A549 (cell line): ENCODE data around the gene ACSL5. TPM values are rescaled to one million over a fixed set of nuclear protein-coding genes. Genes with fewer than 3 reads are reported as not detected.
A peak's percentile ranks its signal among the peaks of the same experiment; 100 is the strongest.

Experiments
- ATAC-seq, 2 experiments: fragments of 200-7000 bp in 1 of 2; fragments of >200 bp in 1 of 2; cut with Nextera tagmentation in 1 of 2; cut with Tn5 transposase in 1 of 2; 3 replicates each; pipeline versions ENCODE4 v1.8.0 to v1.9.1; 2018 to 2020; ENCODE audit warnings: mild to moderate bottlenecking in 1 of 2, moderate library complexity in 1 of 2
- CTCF ChIA-PET: fragments of 300-600 bp; sonication (Branson Sonifier 250); formaldehyde crosslinking; extraction: SDS; loops from one replicate; lab custom pipeline; 2021; ENCODE audit warnings: antibody characterized with exemption, inconsistent platforms; lab: Yijun Ruan, JAX
- POLR2A ChIA-PET: fragments of 350-600 bp; formaldehyde crosslinking; extraction: SDS; loops from one replicate; lab custom pipeline; 2021; ENCODE audit warnings: antibody characterized with exemption, inconsistent platforms; lab: Yijun Ruan, JAX
- DNase-seq, 2 experiments: peaks; one replicate each; pipeline versions ENCODE4 v3.0.0 to v3.0.0-alpha.2; 2011 to 2016; ENCODE audit warnings: low read depth in 1 of 2, low spot score in 1 of 2
- FAIRE-seq: peaks from 2 replicates; lab custom pipeline; 2011; peaks lifted over from hg19 to GRCh38; lab: Jason Lieb, UNC
- H3K27ac ChIP-seq, 2 experiments: fragments of >200 bp; sonication (Bioruptor Twin); formaldehyde crosslinking; 3 replicates each; pipeline ENCODE4 v1.5.1; 2016 to 2017
- H3K4me1 ChIP-seq: fragments of >200 bp; sonication (Bioruptor Twin); formaldehyde crosslinking; 3 replicates; pipeline ENCODE4 v1.6.1; 2016
- H3K4me2 ChIP-seq: fragments of >200 bp; sonication (Bioruptor Twin); formaldehyde crosslinking; 3 replicates; pipeline ENCODE4 v1.6.1; 2016
- H3K4me3 ChIP-seq: fragments of >200 bp; sonication (Bioruptor Twin); formaldehyde crosslinking; 3 replicates; pipeline ENCODE4 v1.5.1; 2016
- H3K9me3 ChIP-seq: fragments of >200 bp; sonication (Bioruptor Twin); formaldehyde crosslinking; 3 replicates; pipeline ENCODE4 v1.6.1; 2016
- ATOH8 ChIP-seq: fragments of 250-450 bp; sonication (Bioruptor Pico); IDR thresholded peaks from 2 replicates; pipeline ENCODE4 v1.5.0; 2020; ENCODE audit warnings: low read depth, mild to moderate bottlenecking, moderate library complexity
- CBX2 ChIP-seq: fragments of 200-600 bp; sonication (generic); IDR thresholded peaks from 2 replicates; pipeline ENCODE4 v1.6.1; 2016; ENCODE audit warnings: low read depth, mild to moderate bottlenecking, borderline replicate concordance
- CHD4 ChIP-seq: fragments of 200-600 bp; sonication (generic); IDR thresholded peaks from 2 replicates; pipeline ENCODE4 v1.6.1; 2016; ENCODE audit warnings: antibody characterized with exemption, mild to moderate bottlenecking, borderline replicate concordance
- E2F6 ChIP-seq: IDR thresholded peaks from 2 replicates; pipeline ENCODE4 v1.6.1; 2012; ENCODE audit warnings: low read depth, borderline replicate concordance
- EHF ChIP-seq: fragments of 250-450 bp; sonication (Bioruptor Pico); IDR thresholded peaks from 2 replicates; pipeline ENCODE4 v1.5.0; 2020; ENCODE audit warnings: mild to moderate bottlenecking
- EHMT2 ChIP-seq: fragments of 200-600 bp; sonication (generic); IDR thresholded peaks from 2 replicates; pipeline ENCODE4 v1.6.1; 2016; ENCODE audit warnings: antibody characterized with exemption, low read depth, mild to moderate bottlenecking, moderate library complexity
- FOSB ChIP-seq: fragments of 250-450 bp; sonication (Bioruptor Pico); IDR thresholded peaks from 2 replicates; pipeline ENCODE4 v1.5.0; 2020; ENCODE audit warnings: mild to moderate bottlenecking, moderate library complexity
- FOXS1 ChIP-seq: fragments of 250-450 bp; sonication (Bioruptor Pico); IDR thresholded peaks from 2 replicates; pipeline ENCODE4 v1.5.0; 2020; ENCODE audit warnings: mild to moderate bottlenecking, moderate library complexity
- HDAC2 ChIP-seq: fragments of 200-600 bp; sonication (generic); IDR thresholded peaks from 2 replicates; pipeline ENCODE4 v1.6.1; 2016
- HES2 ChIP-seq: fragments of >200 bp; sonication (Bioruptor Twin); formaldehyde crosslinking; IDR thresholded peaks from 2 replicates; pipeline ENCODE4 v1.6.1; 2016
- HEYL ChIP-seq: fragments of 250-450 bp; sonication (Bioruptor Pico); IDR thresholded peaks from 2 replicates; pipeline ENCODE4 v1.8.0; 2021; ENCODE audit warnings: mild to moderate bottlenecking, moderate library complexity
- HOXA7 ChIP-seq: fragments of 250-450 bp; sonication (Bioruptor Pico); IDR thresholded peaks from 2 replicates; pipeline ENCODE4 v1.5.0; 2020; ENCODE audit warnings: mild to moderate bottlenecking, moderate library complexity
- HOXB13 ChIP-seq: fragments of 250-450 bp; sonication (Bioruptor Pico); IDR thresholded peaks from 2 replicates; pipeline ENCODE4 v1.5.0; 2020; ENCODE audit warnings: low read depth, mild to moderate bottlenecking, moderate library complexity
- HOXB5 ChIP-seq: fragments of 250-450 bp; sonication (Bioruptor Pico); IDR thresholded peaks from 2 replicates; pipeline ENCODE4 v1.5.0; 2020; ENCODE audit warnings: mild to moderate bottlenecking, moderate library complexity
- JUNB ChIP-seq: fragments of >200 bp; sonication (Bioruptor Twin); formaldehyde crosslinking; IDR thresholded peaks from 2 replicates; pipeline ENCODE4 v1.6.1; 2016
- KDM5A ChIP-seq: fragments of 200-600 bp; sonication (generic); IDR thresholded peaks from 2 replicates; pipeline ENCODE4 v1.6.1; 2016; ENCODE audit warnings: antibody characterized with exemption, mild to moderate bottlenecking
- MAFK ChIP-seq: fragments of 450-650 bp; IDR thresholded peaks from 2 replicates; pipeline ENCODE4 v1.6.1; 2014; ENCODE audit not compliant: partially characterized antibody
- MAX ChIP-seq: IDR thresholded peaks from 2 replicates; pipeline ENCODE4 v1.6.1; 2012
- NPAS2 ChIP-seq: fragments of 250-450 bp; sonication (Bioruptor Pico); IDR thresholded peaks from 2 replicates; pipeline ENCODE4 v1.8.0; 2022; ENCODE audit warnings: mild to moderate bottlenecking, moderate library complexity, borderline replicate concordance
- POLR2A ChIP-seq: IDR thresholded peaks from 2 replicates; pipeline ENCODE4 v1.6.1; 2012; ENCODE audit warnings: mild to moderate bottlenecking, low read length
- POLR2AphosphoS2 ChIP-seq: conservative IDR thresholded peaks from 2 replicates; pipeline ENCODE4 v1.6.1; 2012; ENCODE audit warnings: low read length, improper control_type of control experiment, inconsistent platforms
- RARB ChIP-seq: fragments of 250-450 bp; sonication (Bioruptor Pico); IDR thresholded peaks from 2 replicates; pipeline ENCODE4 v1.8.0; 2021; ENCODE audit warnings: mild to moderate bottlenecking, moderate library complexity
- RCOR1 ChIP-seq: fragments of 150-350 bp; IDR thresholded peaks from 2 replicates; pipeline ENCODE4 v1.6.1; 2014; ENCODE audit warnings: antibody characterized with exemption, low read length, low read depth
- REST ChIP-seq: fragments of 200-600 bp; sonication (generic); IDR thresholded peaks from 2 replicates; pipeline ENCODE4 v1.6.1; 2016; ENCODE audit warnings: antibody characterized with exemption, mild to moderate bottlenecking, moderate library complexity
- RFX5 ChIP-seq: fragments of 450-650 bp; IDR thresholded peaks from 2 replicates; pipeline ENCODE4 v1.7.1; 2014; ENCODE audit warnings: antibody characterized with exemption, mild to moderate bottlenecking, moderate library complexity
- SMC3 ChIP-seq: fragments of >200 bp; sonication (Bioruptor Twin); formaldehyde crosslinking; IDR thresholded peaks from 3 replicates; pipeline ENCODE4 v1.6.1; 2018; ENCODE audit warnings: inconsistent platforms
- TFCP2L1 ChIP-seq: fragments of 250-450 bp; sonication (Bioruptor Pico); IDR thresholded peaks from 2 replicates; pipeline ENCODE4 v1.5.0; 2021; ENCODE audit warnings: mild to moderate bottlenecking
- TP53 ChIP-seq: fragments of 250-450 bp; sonication (Bioruptor Pico); IDR thresholded peaks from 2 replicates; pipeline ENCODE4 v1.5.0; 2021; ENCODE audit warnings: mild to moderate bottlenecking, moderate library complexity
- WGBS: methylation state at CpG from one replicate; pipeline ENCODE4 v1.1.6; 2017; ENCODE audit errors: missing lambda C conversion rate; 5-methylcytosine and 5-hydroxymethylcytosine counted together
- polyA plus RNA-seq, 4 experiments: library from polyadenylated mRNA; depleted of rRNA in 3 of 4; stranded (reverse); fragments of >200 nt; fragmentation: RNase III in 1 of 4; extraction: RNeasy Plus Mini Kit Qiagen cat#74134 plus additional on column Dnase treatment in 1 of 4; gene quantifications; 2 replicates in 3 of 4; 3 replicates in 1 of 4; pipeline ENCODE4 v1.2.3, GENCODE V29; 2011 to 2017

ACSL5 gene
- polyA plus RNA-seq, 2 of the 4 experiments (the other 2 are of a cell fraction): 0.15 to 0.25 TPM

GRCh38 chr10:112390125-112390703, 16.3 kb downstream of the ACSL5 start:
- TF ChIP-seq MAFK (peak; percentile 74), JUNB (no peak), HOXB5 (CRISPR knock-in tag) (no peak), EHF (CRISPR knock-in tag) (no peak), E2F6 (no peak)
- Histone ChIP-seq H3K27ac (no peak overlapping the region), H3K9me3 (no peaks in the 10 kb centered on the region), H3K4me1 (peaks cover 3% of the 10 kb centered on the region; the same call in 1 of the 3 replicates), H3K4me3 (no peak overlapping the region), H3K4me2 (no peak overlapping the region)
- ChIA-PET POLR2A (no interaction called here), CTCF (interaction anchor here (1.2 kb wide), 1 partner anchor 75 kb away, joined by 3 read pairs; no protein-coding TSS in a partner anchor)
- WGBS: 83% methylated on average over 3 of the region's 3 CpGs
- FAIRE-seq (no peak), DNase-seq (no peak), ATAC-seq (no peak)

- H3K4me1 ChIP-seq: peaks cover 3% of the 10 kb centered on the region; the same call in 1 of the 3 replicates
- ATAC-seq (no peak), FAIRE-seq (no peak), DNase-seq (no peak)
- no peak overlapping the region for H3K4me2 ChIP-seq
- no peak for TF ChIP-seq HDAC2
- no peak for TF ChIP-seq FOXS1 (CRISPR knock-in tag)
- no peak for TF ChIP-seq RFX5
- no peak for TF ChIP-seq POLR2AphosphoS2
- TF ChIP-seq RARB: no peak
- no peak for TF ChIP-seq CBX2
- no peak for TF ChIP-seq ATOH8 (CRISPR knock-in tag)
- TF ChIP-seq NPAS2 (CRISPR knock-in tag): no peak
- TF ChIP-seq EHMT2: no peak
- no peak for TF ChIP-seq RCOR1
- no peak overlapping the region for H3K27ac ChIP-seq
- WGBS: 15% methylated on average over 1 of the region's 1 CpG
- ChIA-PET CTCF (no interaction called here), POLR2A (no interaction called here)
- no peaks in the 10 kb centered on the region for H3K9me3 ChIP-seq
- H3K4me3 ChIP-seq: no peak overlapping the region
These were observed 19.4 kb downstream of the ACSL5 start for GRCh38 chr10:112393341-112393740.

- ATAC-seq: no peak
- CTCF ChIA-PET: no interaction called here
- no peak for DNase-seq
- 49% methylated on average over 2 of the region's 2 CpGs for WGBS
- no peak overlapping the region for H3K27ac ChIP-seq
- peaks cover 3% of the 10 kb centered on the region; the same call in 1 of the 3 replicates for H3K4me1 ChIP-seq
- no peak overlapping the region for H3K4me2 ChIP-seq
- TF ChIP-seq MAX: no peak
- no peak for TF ChIP-seq RARB
- no peak for TF ChIP-seq HDAC2
- no peak for TF ChIP-seq TP53 (CRISPR knock-in tag)
- no peak for TF ChIP-seq MAFK
- TF ChIP-seq REST: no peak
- TF ChIP-seq CHD4: no peak
- no peak for TF ChIP-seq POLR2A
- TF ChIP-seq HOXA7 (CRISPR knock-in tag): no peak
- TF ChIP-seq CBX2: no peak
- TF ChIP-seq HOXB13 (CRISPR knock-in tag): no peak
- no peak for TF ChIP-seq JUNB
- no peak for TF ChIP-seq SMC3
- TF ChIP-seq TFCP2L1 (CRISPR knock-in tag): no peak
- TF ChIP-seq NPAS2 (CRISPR knock-in tag): no peak
- no peak for TF ChIP-seq KDM5A
- no peak for TF ChIP-seq HEYL (CRISPR knock-in tag)
- TF ChIP-seq FOSB: no peak
- TF ChIP-seq HES2: no peak
- TF ChIP-seq, all 56 proteins: peak for 0
- FAIRE-seq: no peak
- Histone ChIP-seq H3K9me3 (no peaks in the 10 kb centered on the region), H3K4me3 (no peak overlapping the region)
- POLR2A ChIA-PET: no interaction called here
These were observed 19.9 kb downstream of the ACSL5 start for GRCh38 chr10:112393827-112394226.
